Right cardiac atrium (tissue), 5 donors: ENCODE measurements around the gene KCNAB1. TPM values are rescaled to one million over a fixed set of nuclear protein-coding genes. Genes with fewer than 3 reads are reported as not detected.

Experiments used
- ATAC-seq, 2 donors: fragments of 200-7000 bp; cut with Tn5 transposase; one replicate each; pipeline versions ENCODE4 v1.8.0 to v1.9.1; 2020; ENCODE audit warnings: moderate library complexity in 2 of 2, mild to moderate bottlenecking in 1 of 2
- DNase-seq, 3 donors: peaks; one replicate each; pipeline ENCODE4 v3.0.0-alpha.2; 2020
- H3K27ac ChIP-seq: one replicate; pipeline ENCODE4 v1.5.1; 2013; ENCODE audit warnings: mild to moderate bottlenecking, low read length, control low read depth, moderate library complexity
- H3K27me3 ChIP-seq: one replicate; pipeline ENCODE4 v1.6.1; 2013; ENCODE audit not compliant: control insufficient read depth, insufficient read depth
- H3K4me1 ChIP-seq: one replicate; pipeline ENCODE4 v1.6.1; 2013; ENCODE audit warnings: low read length; ENCODE audit not compliant: control insufficient read depth, insufficient read depth
- H3K4me3 ChIP-seq: one replicate; pipeline ENCODE4 v1.5.1; 2013; ENCODE audit warnings: low read length, control low read depth
- H3K9me3 ChIP-seq: one replicate; pipeline ENCODE4 v1.6.1; 2013; ENCODE audit warnings: low read length; ENCODE audit not compliant: control insufficient read depth
- WGBS: extraction: QIAGEN DNeasy Blood & Tissue Kit; methylation state at CpG from one replicate; pipeline ENCODE4 v1.1.7; 2013; 5-methylcytosine and 5-hydroxymethylcytosine counted together
- intact Hi-C, 4 donors: fragments of 100-400 bp; cut with DNase I; formaldehyde crosslinking; loops; one replicate each; pipeline versions ENCODE4 v1.11.0 to v1.14.0; 2022 to 2023
- polyA plus RNA-seq: library from polyadenylated mRNA; stranded (reverse); fragments of 200-250 nt; gene quantifications from one replicate; pipeline ENCODE4 v1.2.3, GENCODE V29; 2013
- total RNA-seq, 4 donors: library from RNA; stranded (reverse); fragmentation: NEBNext Ultra II Directional; extraction: Animal tissue kit (Norgen Biotek cat#: 25700); gene quantifications; one replicate each; pipeline ENCODE4 v1.2.1, GENCODE V29; 2021
- donor health status: healthy with polysubstance abuse.
- donor health status: DM: no; HTN: yes; CAD: no.
- donor health status: DM: no; HTN: no; CAD: no.
- donor health status: DM: no; HTN: yes; CAD: no; lungs with severe emphysema.
- donor health status: DM: yes; HTN: yes; CAD: no.

The KCNAB1 gene
- total and polyA plus RNA-seq, 5 donors, result 1.1 to 3.7 (median 2.0) TPM

- no peak overlapping the region for H3K4me3 ChIP-seq
- no peak for DNase-seq
- peaks cover 2% of the 10 kb centered on the region for H3K4me1 ChIP-seq
- no peak overlapping the region for H3K27ac ChIP-seq
- intact Hi-C loops, result no loop called here
- no peaks in the 10 kb centered on the region for H3K9me3 ChIP-seq
- H3K27me3 ChIP-seq, result no peaks in the 10 kb centered on the region
- WGBS, result 80% methylated on average over 3 of the region's 3 CpGs
- ATAC-seq, result no peak
Measured at GRCh38 chr3:156300371-156300770, 180.0 kb downstream of the KCNAB1 start.

- H3K27ac ChIP-seq, result no peak overlapping the region
- H3K9me3 ChIP-seq, result no peaks in the 10 kb centered on the region
- ATAC-seq (peak in 1 of 2 donors; percentile 47), DNase-seq (no peak)
- WGBS, result 40% methylated on average over 6 of the region's 6 CpGs
- peaks cover 2% of the 10 kb centered on the region for H3K4me1 ChIP-seq
- intact Hi-C loops, result no loop called here
- no peaks in the 10 kb centered on the region for H3K27me3 ChIP-seq
- peak overlapping the region; percentile 33 for H3K4me3 ChIP-seq
Measured at GRCh38 chr3:156300929-156301840, 180.8 kb downstream of the KCNAB1 start.

GRCh38 chr3:156303001-156303707 lies 182.8 kb downstream of the KCNAB1 start:
- 68% methylated on average over 1 of the region's 1 CpG for WGBS
- H3K4me1 ChIP-seq, result peaks cover 2% of the 10 kb centered on the region
- no peaks in the 10 kb centered on the region for H3K9me3 ChIP-seq
- DNase-seq, result no peak
- intact Hi-C loops, result no loop called here
- ATAC-seq, result no peak
- peak overlapping the region; percentile 7 for H3K27ac ChIP-seq
- no peak overlapping the region for H3K4me3 ChIP-seq
- no peaks in the 10 kb centered on the region for H3K27me3 ChIP-seq

GRCh38 chr3:156304406-156304805 lies 184.0 kb downstream of the KCNAB1 start:
- Histone ChIP-seq H3K27ac (no peak overlapping the region), H3K9me3 (no peaks in the 10 kb centered on the region), H3K27me3 (no peaks in the 10 kb centered on the region), H3K4me3 (no peak overlapping the region), H3K4me1 (peaks cover 2% of the 10 kb centered on the region)
- ATAC-seq (peak; percentile 59 to 61), DNase-seq (no peak)
- WGBS, result 49% methylated on average over 3 of the region's 3 CpGs
- intact Hi-C loops, result no loop called here

- DNase-seq, result no peak
- Histone ChIP-seq H3K4me1 (peaks cover 2% of the 10 kb centered on the region), H3K27me3 (no peaks in the 10 kb centered on the region), H3K27ac (no peak overlapping the region), H3K9me3 (no peaks in the 10 kb centered on the region), H3K4me3 (no peak overlapping the region)
- ATAC-seq, result no peak
- WGBS, result 94% methylated on average over 1 of the region's 1 CpG
- intact Hi-C loops, result no loop called here
Measured at GRCh38 chr3:156305672-156306071, 185.3 kb downstream of the KCNAB1 start.

- peaks cover 2% of the 10 kb centered on the region for H3K4me1 ChIP-seq
- peak; percentile 60 to 71 for ATAC-seq
- intact Hi-C loops, result no loop called here
- peak; percentile 79 to 92 (median 82) for DNase-seq
- no peak overlapping the region for H3K27ac ChIP-seq
- 36% methylated on average over 4 of the region's 4 CpGs for WGBS
- H3K27me3 ChIP-seq, result no peaks in the 10 kb centered on the region
- no peak overlapping the region for H3K4me3 ChIP-seq
- H3K9me3 ChIP-seq, result no peaks in the 10 kb centered on the region
Measured at GRCh38 chr3:156307704-156308103, 187.3 kb downstream of the KCNAB1 start.

- no peak for ATAC-seq
- no peak overlapping the region for H3K27ac ChIP-seq
- no peaks in the 10 kb centered on the region for H3K9me3 ChIP-seq
- DNase-seq, result peak in 1 of 3 donors; percentile 22
- intact Hi-C loops, result no loop called here
- H3K4me1 ChIP-seq, result no peaks in the 10 kb centered on the region
- H3K27me3 ChIP-seq, result no peaks in the 10 kb centered on the region
- H3K4me3 ChIP-seq, result no peak overlapping the region
- WGBS, result 95% methylated on average over 4 of the region's 4 CpGs
Measured at GRCh38 chr3:156311431-156311830, 191.1 kb downstream of the KCNAB1 start.

- intact Hi-C loops, result no loop called here
- WGBS, result 89% methylated on average over 5 of the region's 5 CpGs
Measured at GRCh38 chr3:156311930-156312329, 191.6 kb downstream of the KCNAB1 start.

GRCh38 chr3:156316076-156316475 lies 195.7 kb downstream of the KCNAB1 start:
- Histone ChIP-seq H3K4me1 (peaks cover 2% of the 10 kb centered on the region), H3K27ac (no peak overlapping the region), H3K9me3 (no peaks in the 10 kb centered on the region), H3K4me3 (no peak overlapping the region), H3K27me3 (no peaks in the 10 kb centered on the region)
- intact Hi-C loops, result no loop called here
- ATAC-seq (no peak), DNase-seq (no peak)
- 94% methylated on average over 1 of the region's 1 CpG for WGBS

More at GRCh38 chr3:156311930-156312329, 191.6 kb downstream of the KCNAB1 start:
- ATAC-seq, result no peak
- Histone ChIP-seq H3K4me3 (no peak overlapping the region), H3K9me3 (no peaks in the 10 kb centered on the region), H3K27ac (no peak overlapping the region), H3K27me3 (no peaks in the 10 kb centered on the region), H3K4me1 (no peaks in the 10 kb centered on the region)
- no peak for DNase-seq

GRCh38 chr3:156317462-156318074 lies 197.2 kb downstream of the KCNAB1 start:
- no peak for DNase-seq
- Histone ChIP-seq H3K4me3 (no peak overlapping the region), H3K4me1 (peaks cover 2% of the 10 kb centered on the region), H3K9me3 (no peaks in the 10 kb centered on the region), H3K27me3 (no peaks in the 10 kb centered on the region), H3K27ac (no peak overlapping the region)
- peak in 1 of 2 donors; percentile 73 for ATAC-seq
- 54% methylated on average over 4 of the region's 4 CpGs for WGBS
- intact Hi-C loops, result no loop called here

GRCh38 chr3:156321945-156322344 lies 201.6 kb downstream of the KCNAB1 start:
- H3K27me3 ChIP-seq, result no peaks in the 10 kb centered on the region
- no peak for ATAC-seq

More at GRCh38 chr3:156321945-156322344, 201.6 kb downstream of the KCNAB1 start:
- no peak for DNase-seq
- Histone ChIP-seq H3K9me3 (no peaks in the 10 kb centered on the region), H3K27ac (no peak overlapping the region), H3K4me1 (peaks cover 2% of the 10 kb centered on the region), H3K4me3 (no peak overlapping the region)
- intact Hi-C loops, result no loop called here
- 71% methylated on average over 4 of the region's 4 CpGs for WGBS
